GM12875 (cell line): ENCODE results near the gene DGCR2.

ENCODE experiments used
- H3K4me3 ChIP-seq: one replicate; pipeline ENCODE4 v1.5.1; 2011; ENCODE audit warnings: low read depth, low read length, control low read depth
- CTCF ChIP-seq: IDR thresholded peaks from 2 replicates; pipeline ENCODE4 v1.5.1; 2011; ENCODE audit warnings: low read depth, mild to moderate bottlenecking, control low read depth, inconsistent platforms, low read length, moderate library complexity, borderline replicate concordance; ENCODE audit not compliant: insufficient read depth

DGCR2 gene

GRCh38 chr22:18999416-18999815 lies 122.8 kb downstream of the DGCR2 start:
- H3K4me3 ChIP-seq = no peak overlapping the region
- TF ChIP-seq CTCF = no peak

GRCh38 chr22:18999008-18999407 lies 123.2 kb downstream of the DGCR2 start:
- peak; percentile 30; the same call in 1 of the 2 replicates for TF ChIP-seq CTCF
- no peak overlapping the region for H3K4me3 ChIP-seq

GRCh38 chr22:18997925-18998315 lies 124.3 kb downstream of the DGCR2 start:
- no peak for TF ChIP-seq CTCF

GRCh38 chr22:18997306-18997924 lies 124.8 kb downstream of the DGCR2 start:
- TF ChIP-seq CTCF = no peak
- H3K4me3 ChIP-seq = no peak overlapping the region

More at GRCh38 chr22:18997925-18998315, 124.3 kb downstream of the DGCR2 start:
- H3K4me3 ChIP-seq = no peak overlapping the region

- TF ChIP-seq CTCF = no peak
- H3K4me3 ChIP-seq = no peak overlapping the region
These were observed 125.8 kb downstream of the DGCR2 start for GRCh38 chr22:18996376-18996900.

GRCh38 chr22:18995327-18995711 lies 126.9 kb downstream of the DGCR2 start:
- no peak overlapping the region for H3K4me3 ChIP-seq
- TF ChIP-seq CTCF = no peak

- no peak overlapping the region for H3K4me3 ChIP-seq
- TF ChIP-seq CTCF = no peak
These were observed 127.4 kb downstream of the DGCR2 start for GRCh38 chr22:18994701-18995326.
